ENCODE data around the gene ACAP2.
"Not testable (repeated sequence)": the region's sequence is repeated elsewhere in the genome, so short reads cannot be mapped to it uniquely, and the experiment has no call there.

GRCh38 chr3:195357797-195358196, 85.0 kb downstream of the ACAP2 start:
- TF ChIP-seq, protein P1, sequence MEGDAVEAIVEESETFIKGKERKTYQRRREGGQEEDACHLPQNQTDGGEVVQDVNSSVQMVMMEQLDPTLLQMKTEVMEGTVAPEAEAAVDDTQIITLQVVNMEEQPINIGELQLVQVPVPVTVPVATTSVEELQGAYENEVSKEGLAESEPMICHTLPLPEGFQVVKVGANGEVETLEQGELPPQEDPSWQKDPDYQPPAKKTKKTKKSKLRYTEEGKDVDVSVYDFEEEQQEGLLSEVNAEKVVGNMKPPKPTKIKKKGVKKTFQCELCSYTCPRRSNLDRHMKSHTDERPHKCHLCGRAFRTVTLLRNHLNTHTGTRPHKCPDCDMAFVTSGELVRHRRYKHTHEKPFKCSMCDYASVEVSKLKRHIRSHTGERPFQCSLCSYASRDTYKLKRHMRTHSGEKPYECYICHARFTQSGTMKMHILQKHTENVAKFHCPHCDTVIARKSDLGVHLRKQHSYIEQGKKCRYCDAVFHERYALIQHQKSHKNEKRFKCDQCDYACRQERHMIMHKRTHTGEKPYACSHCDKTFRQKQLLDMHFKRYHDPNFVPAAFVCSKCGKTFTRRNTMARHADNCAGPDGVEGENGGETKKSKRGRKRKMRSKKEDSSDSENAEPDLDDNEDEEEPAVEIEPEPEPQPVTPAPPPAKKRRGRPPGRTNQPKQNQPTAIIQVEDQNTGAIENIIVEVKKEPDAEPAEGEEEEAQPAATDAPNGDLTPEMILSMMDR (IDR thresholded peaks at IDR 0.05): not testable (repeated sequence)
- TF ChIP-seq NR3C1 (IDR thresholded peaks at IDR 0.05); E2F6 (IDR thresholded peaks at IDR 0.05; ENCODE audit: borderline replicate concordance, low read depth); POLR2A (IDR thresholded peaks at IDR 0.05; ENCODE audit: low read length); CEBPB (IDR thresholded peaks at IDR 0.05); RCOR1 (IDR thresholded peaks at IDR 0.05; ENCODE audit: low read depth, low read length): not testable (repeated sequence)

Measured in A549 (cell line).